Activated T-helper 1 cell treated with anti-CD3 and anti-CD28 coated beads, Interleukin-12 subunit alpha, Interleukin-12 subunit beta, Interleukin-2, Interleukin-4 antibody, amounts not matched to agents 30 ng/mL and 10 ng/mL and 1 ng/mL, durations not matched to agents 14 hours and 24 hours and 36 hours (primary cell): Measurements from ENCODE around the gene PITX3. TPM values are rescaled to one million over a fixed set of nuclear protein-coding genes. Genes with fewer than 3 reads are reported as not detected.
A peak's percentile ranks its signal among the peaks of the same experiment; 100 is the strongest.
"Not testable (repeated sequence)": the region's sequence is repeated elsewhere in the genome, so short reads cannot be mapped to it uniquely, and the experiment has no call there.

Source experiments
- DNase-seq: peaks from one replicate; pipeline ENCODE4 v3.0.0; 2021; ENCODE audit warnings: low spot score
- H3K27ac Mint-ChIP-seq: one replicate; pipeline ENCODE4 v1.8.0; 2021; ENCODE audit warnings: mild to moderate bottlenecking, mixed read lengths
- H3K27me3 Mint-ChIP-seq: one replicate; pipeline ENCODE4 v1.8.0; 2022; ENCODE audit warnings: mild to moderate bottlenecking, moderate library complexity, mixed read lengths; ENCODE audit not compliant: insufficient read depth
- H3K36me3 Mint-ChIP-seq: one replicate; pipeline ENCODE4 v1.8.0; 2021; ENCODE audit warnings: low read depth, mixed read lengths
- H3K4me1 Mint-ChIP-seq: one replicate; pipeline ENCODE4 v1.8.0; 2021; ENCODE audit warnings: low read depth, mixed read lengths
- H3K4me3 Mint-ChIP-seq: one replicate; pipeline ENCODE4 v1.8.0; 2021; ENCODE audit warnings: mild to moderate bottlenecking, moderate library complexity, mixed read lengths
- H3K9me3 Mint-ChIP-seq: one replicate; pipeline ENCODE4 v1.8.0; 2021; ENCODE audit warnings: mixed read lengths
- intact Hi-C: fragments of 100-400 bp; cut with micrococcal nuclease; formaldehyde crosslinking; loops from one replicate; pipeline ENCODE4 v1.15.1; 2024
- total RNA-seq: library from RNA; stranded (reverse); gene quantifications from 2 replicates; pipeline ENCODE4 v1.2.3, GENCODE V29; 2022

PITX3 gene
- total RNA-seq, 1 donor from 2014 or later = 0.44 TPM

DNA sequence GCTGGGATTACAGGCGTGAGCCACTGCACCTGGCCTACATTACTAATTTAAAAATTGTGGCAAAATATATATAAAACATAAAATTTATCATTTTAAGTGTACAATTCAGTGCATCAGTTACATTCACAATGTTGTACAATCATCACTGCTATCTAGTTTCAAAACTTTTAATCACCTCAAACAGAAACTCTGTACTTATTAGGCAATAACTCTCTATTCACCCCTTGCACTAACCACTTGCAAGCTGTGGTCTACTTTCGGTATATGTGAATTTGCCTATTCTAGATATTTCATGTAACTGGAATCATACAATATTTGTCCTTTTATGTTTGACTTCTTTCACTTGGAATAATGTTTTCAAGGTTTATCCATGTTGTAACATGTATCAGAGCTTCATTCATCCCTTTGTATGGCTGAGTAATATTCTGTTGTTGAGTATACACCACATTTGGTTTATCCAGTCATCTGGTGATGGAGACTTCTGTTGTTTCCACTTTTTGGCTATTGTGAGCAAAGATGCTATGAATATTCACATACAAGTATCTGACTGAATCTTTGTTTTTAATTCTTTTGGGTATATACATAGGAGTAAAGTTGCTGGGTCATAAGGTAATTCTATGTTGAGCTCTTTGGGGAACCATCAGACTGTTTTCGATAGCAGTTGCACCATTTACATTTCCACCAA is 29.6 kb downstream of the PITX3 start:
- Mint-ChIP-seq H3K27ac (no peak overlapping the region), H3K36me3 (no peaks in the 10 kb centered on the region), H3K9me3 (no peaks in the 10 kb centered on the region), H3K4me3 (no peak overlapping the region), H3K4me1 (no peaks in the 10 kb centered on the region), H3K27me3 (peaks cover 1% of the 10 kb centered on the region)
- DNase-seq = no peak
- intact Hi-C loops = no loop called here

DNA sequence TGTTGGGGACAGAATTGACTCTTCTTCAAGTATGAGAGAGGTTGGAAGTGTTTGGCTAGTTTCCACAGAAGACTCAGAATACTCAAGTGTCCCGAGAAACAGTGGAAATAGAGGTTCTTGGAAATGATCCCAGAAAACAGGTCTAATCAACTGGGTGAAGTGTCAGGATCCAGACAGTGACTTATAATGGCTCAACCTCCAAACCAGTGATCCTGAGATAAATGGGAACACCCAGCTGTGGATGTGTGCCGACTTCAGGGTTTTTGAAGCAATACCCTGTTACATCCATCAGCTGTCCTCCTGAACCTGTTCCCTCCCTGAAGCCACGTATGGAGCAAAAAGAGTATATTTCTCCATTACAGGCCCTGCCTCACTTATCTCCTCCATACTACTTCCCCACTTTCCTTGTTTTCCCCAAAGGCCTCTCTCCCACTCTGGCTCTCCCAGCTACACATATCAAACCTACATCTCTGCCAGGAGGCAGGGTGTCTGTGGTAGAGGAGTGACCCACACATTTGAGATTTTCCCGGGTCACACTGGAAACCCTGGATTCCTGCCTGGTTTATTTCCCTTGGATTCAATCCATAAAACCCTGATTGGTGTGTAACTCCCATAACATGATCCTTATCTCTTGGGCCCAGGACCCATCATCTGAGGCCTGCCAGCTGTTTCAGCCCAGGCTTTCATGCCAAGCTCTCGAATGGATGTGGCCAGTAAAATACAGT is 32.8 kb downstream of the PITX3 start:
- H3K27ac Mint-ChIP-seq = no peak overlapping the region

DNA sequence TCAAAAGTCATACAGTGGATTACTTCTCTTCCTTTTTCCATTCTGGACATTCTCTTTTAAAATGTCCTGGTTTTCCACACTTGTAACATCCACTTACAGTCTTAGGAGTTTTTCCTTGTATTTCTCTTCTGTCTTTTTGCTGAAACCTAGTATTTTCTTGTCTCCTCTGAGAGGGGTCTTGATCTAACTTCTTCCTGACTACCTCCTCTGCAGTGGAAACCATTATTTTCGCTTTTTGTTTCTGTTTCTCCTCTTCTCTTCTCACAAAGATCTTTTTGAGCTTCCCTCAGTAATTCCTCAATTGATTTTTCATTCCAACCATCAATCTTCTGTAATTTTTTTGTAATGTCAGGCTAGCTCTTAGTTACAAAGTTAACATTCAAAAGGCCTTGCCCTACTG is 38.9 kb downstream of the PITX3 start:
- DNase-seq = no peak
- Mint-ChIP-seq H3K36me3 (no peaks in the 10 kb centered on the region), H3K27ac (peak overlapping the region; percentile 20), H3K9me3 (no peaks in the 10 kb centered on the region), H3K27me3 (no peaks in the 10 kb centered on the region), H3K4me3 (no peak overlapping the region), H3K4me1 (peaks cover 7% of the 10 kb centered on the region)
- intact Hi-C loops = no loop called here

More for the DNA sequence above, 32.8 kb downstream of the PITX3 start:
- DNase-seq = no peak
- H3K9me3 Mint-ChIP-seq = no peaks in the 10 kb centered on the region
- no peak overlapping the region for H3K4me3 Mint-ChIP-seq
- intact Hi-C loops = no loop called here
- H3K4me1 Mint-ChIP-seq = no peaks in the 10 kb centered on the region
- H3K36me3 Mint-ChIP-seq = no peaks in the 10 kb centered on the region
- no peaks in the 10 kb centered on the region for H3K27me3 Mint-ChIP-seq

DNA sequence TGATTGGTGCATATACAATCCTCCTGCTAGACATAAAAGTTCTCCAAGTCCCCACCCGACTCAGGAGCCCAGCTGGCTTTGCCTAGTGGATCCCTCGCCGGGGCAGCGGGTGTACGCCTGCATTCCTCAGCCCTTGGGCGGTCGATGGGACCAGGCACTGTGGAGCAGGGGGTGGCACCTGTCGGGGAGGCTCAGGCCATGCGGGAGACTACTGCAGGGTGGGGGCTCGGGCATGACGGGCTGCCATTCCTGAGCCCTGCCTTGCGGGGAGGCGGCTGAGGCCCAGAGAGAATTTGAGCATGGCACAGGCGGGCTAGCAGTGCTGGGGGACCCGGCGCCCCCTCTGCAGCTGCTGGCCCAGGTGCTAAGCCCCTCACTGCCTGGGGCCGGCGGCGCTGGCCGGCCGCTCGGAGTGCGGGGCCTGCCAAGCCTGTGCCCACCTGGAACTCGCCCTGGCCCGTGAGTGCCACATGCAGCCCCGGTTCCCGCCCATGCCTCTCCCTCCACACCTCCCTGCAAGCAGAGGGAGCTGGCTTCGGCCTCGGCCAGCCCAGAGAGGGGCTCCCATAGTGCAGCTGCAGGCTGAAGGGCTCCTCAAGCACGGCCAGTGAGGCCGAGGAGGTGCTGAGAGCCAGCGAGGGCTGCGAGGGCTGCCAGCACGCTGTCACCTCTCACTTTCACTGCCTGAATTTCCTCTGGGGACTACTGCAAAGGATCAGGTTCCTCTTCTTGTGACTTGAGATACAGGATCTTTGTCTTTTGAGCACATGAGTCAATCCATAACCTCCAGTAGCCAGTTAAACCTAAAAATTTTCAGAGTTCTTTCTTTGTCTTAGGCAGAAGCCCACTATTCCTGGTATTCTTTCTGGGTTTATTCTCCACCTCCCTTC is 40.3 kb downstream of the PITX3 start:
- no peak overlapping the region for H3K4me3 Mint-ChIP-seq
- H3K36me3 Mint-ChIP-seq = no peaks in the 10 kb centered on the region
- no peaks in the 10 kb centered on the region for H3K9me3 Mint-ChIP-seq
- no peak overlapping the region for H3K27ac Mint-ChIP-seq
- no peak for DNase-seq
- no peaks in the 10 kb centered on the region for H3K27me3 Mint-ChIP-seq
- intact Hi-C loops = no loop called here
- peaks cover 16% of the 10 kb centered on the region for H3K4me1 Mint-ChIP-seq

DNA sequence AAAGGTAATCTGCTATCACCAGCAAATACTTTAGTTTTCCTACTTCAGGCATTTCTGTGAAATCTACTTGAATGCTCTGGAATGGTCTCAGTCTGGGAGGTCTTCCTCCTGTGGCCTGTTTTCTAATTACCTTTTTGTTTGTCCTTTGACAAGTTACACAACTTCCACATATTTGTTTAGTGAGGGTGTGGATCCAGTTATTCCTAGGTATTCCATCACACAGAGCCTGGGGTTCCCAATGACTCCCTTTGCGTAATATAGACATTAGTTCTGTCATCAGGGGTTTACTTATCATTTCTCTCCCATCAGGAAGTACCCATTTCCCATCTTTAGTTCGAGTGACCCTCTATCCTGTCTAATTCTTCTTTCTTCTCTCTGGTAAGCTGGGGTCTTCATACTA is 43.3 kb downstream of the PITX3 start:
- Mint-ChIP-seq H3K4me3 (no peak overlapping the region), H3K4me1 (peaks cover 16% of the 10 kb centered on the region), H3K9me3 (peaks cover 6% of the 10 kb centered on the region), H3K27me3 (no peaks in the 10 kb centered on the region), H3K27ac (no peak overlapping the region), H3K36me3 (no peaks in the 10 kb centered on the region)
- DNase-seq = no peak
- intact Hi-C loops = no loop called here

DNA sequence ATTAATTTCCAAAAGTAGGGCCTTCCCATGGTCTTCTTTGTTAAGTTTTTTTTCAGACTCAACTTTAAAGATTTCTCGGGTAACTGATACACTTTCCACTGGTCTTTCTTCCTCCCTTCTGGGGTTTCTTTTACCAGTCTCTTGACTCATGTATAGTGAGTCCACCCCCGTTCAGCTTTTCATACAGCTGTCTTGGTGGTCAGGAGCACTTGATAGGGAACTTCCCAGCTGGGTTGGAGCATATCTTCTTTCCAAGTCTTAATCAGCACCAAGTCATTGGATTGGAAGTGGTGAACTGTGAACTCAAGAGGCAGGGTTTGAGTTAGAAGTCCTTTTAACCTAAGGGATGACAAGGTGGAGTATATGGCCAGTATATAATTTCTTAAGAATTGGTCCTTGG is 44.4 kb downstream of the PITX3 start:
- Mint-ChIP-seq H3K4me1 (peaks cover 8% of the 10 kb centered on the region), H3K27me3 (no peaks in the 10 kb centered on the region), H3K9me3 (peaks cover 16% of the 10 kb centered on the region), H3K27ac (peak overlapping the region; percentile 79), H3K4me3 (no peak overlapping the region), H3K36me3 (peaks cover 6% of the 10 kb centered on the region)
- intact Hi-C loops = loop anchor here (1.0 kb wide), 2 partner anchors 8 to 198 kb away; partner anchors contain the start of gene NFKB2
- no peak for DNase-seq

DNA sequence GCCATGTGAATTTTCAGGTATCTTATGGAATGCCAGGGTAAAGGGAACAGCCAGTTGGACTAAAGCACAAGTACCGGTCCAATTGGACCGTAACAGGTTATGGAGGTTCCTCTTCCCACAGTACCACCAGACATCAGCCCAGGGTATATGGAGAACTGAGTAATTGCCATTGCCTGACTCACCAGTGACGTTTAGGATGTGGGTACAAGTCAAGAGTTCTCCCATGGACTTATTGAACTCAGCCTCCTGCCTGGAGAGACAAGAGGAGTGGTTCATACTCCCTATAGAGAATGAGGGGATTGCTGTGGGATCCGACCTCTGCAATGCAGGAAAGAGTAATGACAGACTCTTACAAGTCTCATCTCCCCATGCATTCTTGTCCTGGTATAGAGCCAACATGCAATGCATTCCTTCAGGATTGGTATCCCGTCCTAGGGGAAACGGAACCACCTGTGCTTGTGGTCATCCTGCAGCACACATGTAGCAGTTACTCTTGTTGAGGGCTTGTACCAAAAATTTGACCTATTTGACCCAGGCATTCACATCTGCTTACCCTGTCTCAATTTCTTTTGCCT is 45.9 kb downstream of the PITX3 start:
- Mint-ChIP-seq H3K36me3 (peaks cover 7% of the 10 kb centered on the region), H3K27ac (no peak overlapping the region), H3K4me1 (peaks cover 8% of the 10 kb centered on the region), H3K4me3 (no peak overlapping the region), H3K9me3 (peaks cover 23% of the 10 kb centered on the region), H3K27me3 (no peaks in the 10 kb centered on the region)
- intact Hi-C loops = no loop called here
- DNase-seq = no peak

DNA sequence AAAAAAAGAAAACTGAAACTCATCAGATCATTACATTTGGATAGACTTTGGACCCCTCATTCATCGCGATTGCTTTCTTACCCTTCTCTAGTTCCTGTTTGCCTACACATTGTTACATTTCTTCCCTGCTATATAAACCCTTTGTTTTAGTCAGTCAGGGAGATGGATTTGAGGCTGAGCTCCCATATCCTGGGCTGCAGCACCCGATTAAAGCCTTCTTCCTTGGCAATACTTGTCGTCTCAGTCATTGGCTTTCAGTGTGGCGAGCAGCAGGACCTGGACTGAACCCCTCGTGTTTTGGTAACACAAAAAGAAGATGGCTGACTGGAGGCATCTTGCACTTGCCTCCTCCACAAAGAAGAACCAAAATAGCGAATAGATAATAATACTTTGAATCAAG is 49.4 kb downstream of the PITX3 start:
- no peak for DNase-seq
- H3K27me3 Mint-ChIP-seq = peaks cover 2% of the 10 kb centered on the region
- intact Hi-C loops = no loop called here
- peaks cover 23% of the 10 kb centered on the region for H3K9me3 Mint-ChIP-seq
- peaks cover 7% of the 10 kb centered on the region for H3K36me3 Mint-ChIP-seq
- peaks cover 24% of the 10 kb centered on the region for H3K4me1 Mint-ChIP-seq
- H3K4me3 Mint-ChIP-seq = no peak overlapping the region
- no peak overlapping the region for H3K27ac Mint-ChIP-seq

DNA sequence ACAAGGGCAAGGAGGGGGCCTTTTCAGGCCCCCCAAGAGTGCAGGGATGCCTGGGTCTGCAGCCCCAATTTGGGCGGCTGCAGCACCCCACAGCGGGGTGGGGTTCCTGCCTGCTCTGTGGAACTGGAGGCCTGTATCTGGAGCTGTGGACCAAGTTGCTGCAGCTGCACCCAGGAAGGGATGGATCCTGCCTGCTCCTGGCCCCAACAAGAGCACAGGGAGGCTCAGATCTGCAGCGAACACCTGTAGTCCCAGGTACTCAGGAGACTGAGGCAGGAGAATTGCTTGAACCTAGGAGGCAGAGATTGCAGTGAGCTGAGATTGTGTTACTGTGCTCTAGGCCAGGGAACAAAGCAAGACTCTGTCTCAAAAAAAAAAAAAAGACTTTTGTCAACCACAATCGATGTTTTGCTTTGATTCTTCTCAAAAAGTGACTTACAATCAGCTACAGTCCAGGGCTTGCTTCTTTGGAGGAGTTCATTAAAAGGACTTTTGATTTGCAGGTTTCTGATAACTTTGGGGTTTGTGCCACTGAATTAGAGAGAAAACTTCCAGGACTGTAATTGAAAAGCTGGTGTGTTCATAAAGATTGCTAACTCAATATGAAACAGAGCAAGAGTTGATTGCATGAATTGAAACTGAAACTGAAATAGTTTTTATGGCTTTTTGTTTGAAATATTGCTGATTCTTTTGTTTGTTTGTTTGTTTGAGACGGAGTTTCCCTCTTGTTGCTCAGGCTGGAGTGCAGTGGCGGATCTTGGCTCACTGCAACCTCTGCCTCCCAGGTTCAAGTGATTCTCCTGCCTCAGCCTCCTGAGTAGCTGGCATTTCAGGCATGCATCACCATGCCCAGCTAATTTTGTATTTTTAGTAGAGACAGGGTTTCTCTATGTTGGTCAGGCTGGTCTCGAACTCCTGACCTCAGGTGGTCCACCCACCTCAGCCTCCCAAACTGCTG is 52.1 kb downstream of the PITX3 start:
- intact Hi-C loops = loop anchor here (1.0 to 2.0 kb wide), 4 partner anchors 8 to 56 kb away; partner anchors contain the start of genes NOLC1 and PPRC1
- H3K4me1 Mint-ChIP-seq = peaks cover 18% of the 10 kb centered on the region
- peak overlapping the region; percentile 84 for H3K27ac Mint-ChIP-seq
- DNase-seq = peak; percentile 42
- not testable (repeated sequence) for H3K36me3 Mint-ChIP-seq, H3K27me3 Mint-ChIP-seq
- H3K4me3 Mint-ChIP-seq = peak overlapping the region; percentile 58
- peaks cover 35% of the 10 kb centered on the region for H3K9me3 Mint-ChIP-seq

DNA sequence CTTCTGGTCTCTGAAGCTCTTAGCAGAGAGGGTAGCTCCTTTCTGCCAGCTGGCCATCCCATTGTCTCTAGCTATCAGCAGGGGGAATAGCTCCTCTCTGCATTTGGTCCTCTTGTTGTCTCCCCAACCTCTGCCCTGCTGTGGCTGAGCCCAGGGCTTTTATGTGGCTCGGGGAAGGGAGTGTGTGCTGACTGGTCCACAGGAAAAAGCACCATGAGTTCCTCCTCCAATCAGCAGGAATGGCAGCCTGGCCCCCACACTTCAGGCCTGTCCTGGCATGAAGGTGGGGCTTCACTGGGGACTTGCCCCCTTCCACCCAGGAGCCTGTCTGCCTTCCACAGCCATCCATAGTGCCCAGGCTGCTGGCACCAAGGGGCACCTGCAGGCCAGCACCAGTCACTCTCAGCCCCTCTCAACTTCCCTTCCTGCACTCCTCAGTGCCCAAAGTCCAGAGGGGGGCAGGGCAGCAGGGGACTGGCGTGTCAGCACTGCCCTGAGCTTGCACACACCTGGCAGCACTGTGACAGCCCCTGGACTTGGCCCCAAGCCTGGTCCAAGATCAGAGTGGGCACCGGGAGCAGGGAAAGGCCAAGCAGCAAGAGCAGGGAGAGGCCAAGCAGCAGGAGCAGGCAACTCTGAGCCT is 52.9 kb downstream of the PITX3 start:
- H3K4me1 Mint-ChIP-seq = peaks cover 18% of the 10 kb centered on the region
- intact Hi-C loops = loop anchor here (2.0 kb wide), 1 partner anchor 56 kb away; the partner anchor contains the start of gene PPRC1
- DNase-seq = no peak
- H3K4me3 Mint-ChIP-seq = no peak overlapping the region
- H3K36me3 Mint-ChIP-seq = peaks cover 7% of the 10 kb centered on the region
- peaks cover 4% of the 10 kb centered on the region for H3K27me3 Mint-ChIP-seq
- peaks cover 33% of the 10 kb centered on the region for H3K9me3 Mint-ChIP-seq
- no peak overlapping the region for H3K27ac Mint-ChIP-seq

DNA sequence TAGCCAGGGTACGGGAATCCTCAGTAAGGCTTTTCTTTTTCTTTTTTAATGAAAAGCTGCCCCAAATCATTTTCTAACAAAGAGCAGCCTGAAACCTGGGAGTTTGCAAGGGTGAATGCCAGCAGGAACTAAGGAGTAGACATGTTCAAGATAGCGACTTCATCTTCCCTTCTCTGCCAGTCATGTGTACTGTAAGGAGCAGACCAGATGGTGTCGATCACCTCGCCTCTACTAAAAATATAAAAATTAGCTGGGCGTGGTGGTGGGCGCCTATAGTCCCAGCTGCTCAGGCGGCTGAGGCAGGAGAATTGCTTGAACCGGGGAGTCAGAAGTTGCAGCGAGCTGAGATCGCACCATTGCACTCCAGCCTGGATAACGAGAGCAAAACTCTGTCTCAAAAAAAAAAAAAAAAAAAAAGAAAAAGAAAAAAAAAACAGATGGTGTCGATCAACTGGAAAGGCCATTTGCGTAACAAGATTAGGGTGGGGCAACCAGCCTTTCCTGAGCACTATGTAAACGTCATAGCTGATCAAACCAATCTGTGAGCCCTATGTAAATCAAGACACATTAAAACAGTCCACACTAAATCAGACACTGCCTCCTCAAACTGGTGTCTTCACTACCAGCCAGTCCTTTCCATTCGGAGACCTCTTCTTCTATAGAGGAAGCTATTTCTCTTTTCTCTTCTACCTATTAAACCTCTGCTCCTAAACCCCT is 55.3 kb downstream of the PITX3 start:
- Mint-ChIP-seq H3K9me3 (peaks cover 12% of the 10 kb centered on the region), H3K4me3 (no peak overlapping the region), H3K4me1 (peaks cover 18% of the 10 kb centered on the region), H3K27me3 (peaks cover 4% of the 10 kb centered on the region), H3K27ac (no peak overlapping the region), H3K36me3 (no peaks in the 10 kb centered on the region)
- DNase-seq = no peak
- intact Hi-C loops = no loop called here
